Mesendoderm (in vitro differentiated cells): ENCODE results near the gene PSMD5.

Source experiments
- DNase-seq: peaks from one replicate; pipeline ENCODE4 v3.0.0; 2013
- H2AK5ac ChIP-seq: 2 replicates; pipeline ENCODE4 v1.6.1; 2013; ENCODE audit warnings: low read length, inconsistent platforms
- H2BK120ac ChIP-seq: 2 replicates; pipeline ENCODE4 v1.6.1; 2013; ENCODE audit warnings: low read depth, mild to moderate bottlenecking, low read length, moderate library complexity, mixed read lengths
- H2BK15ac ChIP-seq: replicated peaks from 2 replicates; pipeline ENCODE4 v1.6.1; 2013; ENCODE audit warnings: low read depth, mild to moderate bottlenecking, moderate library complexity
- H2BK5ac ChIP-seq: 2 replicates; pipeline ENCODE4 v1.6.1; 2013; ENCODE audit warnings: low read length, inconsistent platforms
- H3K18ac ChIP-seq: 2 replicates; pipeline ENCODE4 v1.6.1; 2013; ENCODE audit warnings: mild to moderate bottlenecking, low read length, mixed read lengths
- H3K23ac ChIP-seq: one replicate; pipeline ENCODE4 v1.6.1; 2013; ENCODE audit warnings: low read length
- H3K27ac ChIP-seq: 2 replicates; pipeline ENCODE4 v1.5.1; 2013; ENCODE audit warnings: low read depth, mild to moderate bottlenecking, inconsistent platforms, low read length, moderate library complexity
- H3K27me3 ChIP-seq: 2 replicates; pipeline ENCODE4 v1.6.1; 2013; ENCODE audit warnings: low read length, control low read depth, mild to moderate bottlenecking, inconsistent platforms; ENCODE audit not compliant: insufficient read depth, poor library complexity
- H3K36me3 ChIP-seq: 2 replicates; pipeline ENCODE4 v1.6.1; 2013; ENCODE audit warnings: low read length, inconsistent platforms; ENCODE audit not compliant: control insufficient read depth, insufficient read depth
- H3K4ac ChIP-seq: one replicate; pipeline ENCODE4 v1.6.1; 2013; ENCODE audit warnings: low read depth, mild to moderate bottlenecking, low read length, moderate library complexity
- H3K4me1 ChIP-seq: 2 replicates; pipeline ENCODE4 v1.6.1; 2013; ENCODE audit warnings: low read depth, low read length, inconsistent platforms; ENCODE audit not compliant: control insufficient read depth
- H3K4me2 ChIP-seq: 2 replicates; pipeline ENCODE4 v1.6.1; 2013; ENCODE audit warnings: low read length
- H3K4me3 ChIP-seq: 2 replicates; pipeline ENCODE4 v1.5.1; 2013; ENCODE audit warnings: mild to moderate bottlenecking, low read length
- H3K56ac ChIP-seq: one replicate; pipeline ENCODE4 v1.6.1; 2013; ENCODE audit warnings: low read length
- H3K79me1 ChIP-seq: 2 replicates; pipeline ENCODE4 v1.6.1; 2013; ENCODE audit warnings: low read length, inconsistent platforms
- H3K79me2 ChIP-seq: 2 replicates; pipeline ENCODE4 v1.6.1; 2013; ENCODE audit warnings: mild to moderate bottlenecking, low read length; ENCODE audit not compliant: control insufficient read depth, insufficient read depth
- H3K9ac ChIP-seq: 2 replicates; pipeline ENCODE4 v1.6.1; 2013; ENCODE audit warnings: low read length, inconsistent platforms
- H4K5ac ChIP-seq: one replicate; pipeline ENCODE4 v1.6.1; 2013; ENCODE audit warnings: low read length
- H4K8ac ChIP-seq: one replicate; pipeline ENCODE4 v1.6.1; 2013; ENCODE audit warnings: low read depth, mild to moderate bottlenecking, control low read depth, low read length, moderate library complexity
- WGBS: extraction: QIAGEN DNeasy Blood & Tissue Kit; methylation state at CpG from one replicate; pipeline ENCODE4 v1.1.7; 2013; ENCODE audit warnings: low lambda C conversion rate, missing lambda C conversion rate; ENCODE audit not compliant: insufficient coverage; ENCODE audit errors: extremely low coverage; 5-methylcytosine and 5-hydroxymethylcytosine counted together

Gene PSMD5

DNA sequence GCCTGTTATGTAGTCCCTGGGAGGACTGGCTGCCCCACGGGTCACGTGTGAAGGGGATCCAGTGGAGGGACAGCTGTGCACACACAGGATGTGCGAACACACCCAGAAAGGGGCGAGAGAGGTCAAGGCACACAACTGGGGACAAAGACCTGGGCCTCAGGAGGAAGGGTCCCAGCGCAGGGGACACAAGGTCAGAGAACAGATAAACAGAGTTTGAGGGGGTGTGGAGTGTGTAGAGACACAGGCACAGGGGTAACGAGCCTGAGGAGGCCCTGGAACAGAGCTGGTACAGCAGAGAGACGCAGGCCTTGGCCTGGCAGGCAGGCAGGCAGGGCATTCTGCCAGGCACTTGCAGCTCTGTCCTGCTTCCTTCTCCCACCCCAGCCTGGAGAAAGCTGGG, 14.8 kb upstream of the PSMD5 start:
- H2AK5ac ChIP-seq = no peak overlapping the region
- DNase-seq = no peak
- H4K8ac ChIP-seq = no peak overlapping the region
- H4K5ac ChIP-seq = no peak overlapping the region
- no peaks in the 10 kb centered on the region for H3K79me2 ChIP-seq
- no peak overlapping the region for H3K56ac ChIP-seq
- no peak overlapping the region for H3K4me2 ChIP-seq
- no peak overlapping the region for H3K27ac ChIP-seq
- H2BK120ac ChIP-seq = no peak overlapping the region
- no peak overlapping the region for H3K9ac ChIP-seq
- no peak overlapping the region for H2BK5ac ChIP-seq
- no peak overlapping the region for H3K4me3 ChIP-seq
- no peak overlapping the region for H3K18ac ChIP-seq
- H3K79me1 ChIP-seq = no peaks in the 10 kb centered on the region
- no peaks in the 10 kb centered on the region for H3K27me3 ChIP-seq
- H3K4me1 ChIP-seq = no peaks in the 10 kb centered on the region
- H3K4ac ChIP-seq = no peak overlapping the region
- no CpG with 5 or more reads among the region's 7 CpGs for WGBS
- H3K23ac ChIP-seq = no peak overlapping the region
- H2BK15ac ChIP-seq = no peak overlapping the region
- no peaks in the 10 kb centered on the region for H3K36me3 ChIP-seq

DNA sequence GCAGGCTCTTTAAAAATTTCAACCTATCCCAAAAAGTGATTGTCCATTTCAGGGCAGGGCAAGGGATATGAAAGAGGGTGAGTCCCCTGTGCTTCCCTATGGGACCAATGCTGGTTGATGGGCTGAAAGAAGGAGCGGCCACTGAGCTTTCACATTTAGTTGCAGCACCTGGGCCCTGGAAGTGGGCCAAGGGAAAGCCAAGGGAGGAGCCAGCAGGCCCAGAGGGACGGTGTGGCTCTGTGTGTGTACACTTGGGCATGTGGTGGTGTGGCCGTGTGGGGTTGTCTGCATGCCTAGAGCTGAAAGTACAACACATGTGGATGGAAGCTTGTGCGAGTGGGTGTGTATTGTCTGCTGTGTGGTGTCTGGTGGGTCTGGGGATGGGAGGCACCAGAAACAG, 14.0 kb upstream of the PSMD5 start:
- Histone ChIP-seq H3K9ac (no peak overlapping the region), H2BK120ac (no peak overlapping the region), H3K27ac (no peak overlapping the region), H3K23ac (no peak overlapping the region), H3K18ac (no peak overlapping the region), H3K4me3 (no peak overlapping the region), H2AK5ac (no peak overlapping the region), H4K5ac (no peak overlapping the region), H3K4me1 (peaks cover 2% of the 10 kb centered on the region), H4K8ac (no peak overlapping the region), H3K4me2 (no peak overlapping the region), H3K4ac (no peak overlapping the region), H2BK15ac (no peak overlapping the region), H3K56ac (no peak overlapping the region), H3K27me3 (no peaks in the 10 kb centered on the region), H3K79me2 (no peaks in the 10 kb centered on the region), H3K36me3 (no peaks in the 10 kb centered on the region), H2BK5ac (no peak overlapping the region), H3K79me1 (no peaks in the 10 kb centered on the region)
- no CpG with 5 or more reads among the region's 4 CpGs for WGBS
- no peak for DNase-seq

DNA sequence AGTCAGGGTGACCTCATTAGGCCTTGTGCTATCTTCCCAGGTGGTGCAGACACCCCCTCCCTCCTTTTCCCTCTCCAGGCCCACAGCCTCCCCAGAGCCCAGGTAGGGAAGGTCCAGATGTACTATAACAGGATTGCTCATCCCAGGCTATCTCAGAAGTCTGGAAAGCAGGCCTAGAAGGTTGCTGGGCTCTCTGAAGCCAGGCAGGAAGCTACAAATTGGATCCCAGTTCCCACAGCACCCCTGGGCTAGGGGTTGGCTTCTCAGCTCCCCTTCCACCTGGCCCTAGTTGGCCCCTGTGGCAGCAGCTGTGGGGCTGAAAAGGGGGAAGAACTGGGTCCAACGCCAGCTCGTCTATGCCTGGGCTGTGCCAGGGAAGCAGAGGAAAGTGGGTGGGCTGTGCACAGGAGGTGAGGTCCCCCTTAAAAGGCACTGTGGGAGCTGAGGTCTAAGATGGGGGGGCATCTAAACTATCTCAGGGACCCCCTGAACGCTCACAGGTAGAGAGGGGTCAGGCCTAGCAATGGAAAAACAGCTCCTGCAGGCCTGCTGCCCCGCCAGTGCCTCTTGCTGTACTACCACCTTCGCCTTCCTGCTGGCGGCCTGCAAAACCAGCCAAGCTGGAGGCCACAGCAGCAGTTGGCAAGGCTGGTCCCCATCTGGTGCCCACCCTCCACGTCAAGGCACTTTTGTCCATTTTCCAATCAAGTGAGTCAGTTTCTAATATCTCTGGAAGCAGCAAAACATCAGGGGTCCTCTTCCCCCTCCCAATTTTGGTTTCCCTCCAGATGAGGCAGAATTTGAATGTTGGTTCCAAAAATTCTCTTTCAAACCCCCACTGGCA, 13.3 kb upstream of the PSMD5 start:
- H2BK5ac ChIP-seq = no peak overlapping the region
- no peak overlapping the region for H3K4me3 ChIP-seq
- H3K4me1 ChIP-seq = peaks cover 2% of the 10 kb centered on the region
- H3K4ac ChIP-seq = no peak overlapping the region
- no peaks in the 10 kb centered on the region for H3K79me1 ChIP-seq
- no CpG with 5 or more reads among the region's 7 CpGs for WGBS
- H4K5ac ChIP-seq = no peak overlapping the region
- no peak overlapping the region for H2AK5ac ChIP-seq
- no peak overlapping the region for H3K56ac ChIP-seq
- H3K4me2 ChIP-seq = no peak overlapping the region
- H3K79me2 ChIP-seq = no peaks in the 10 kb centered on the region
- H2BK15ac ChIP-seq = no peak overlapping the region
- H3K9ac ChIP-seq = no peak overlapping the region
- H3K23ac ChIP-seq = no peak overlapping the region
- no peaks in the 10 kb centered on the region for H3K27me3 ChIP-seq
- DNase-seq = no peak
- H3K36me3 ChIP-seq = no peaks in the 10 kb centered on the region
- no peak overlapping the region for H2BK120ac ChIP-seq
- no peak overlapping the region for H3K18ac ChIP-seq
- H3K27ac ChIP-seq = no peak overlapping the region
- no peak overlapping the region for H4K8ac ChIP-seq

DNA sequence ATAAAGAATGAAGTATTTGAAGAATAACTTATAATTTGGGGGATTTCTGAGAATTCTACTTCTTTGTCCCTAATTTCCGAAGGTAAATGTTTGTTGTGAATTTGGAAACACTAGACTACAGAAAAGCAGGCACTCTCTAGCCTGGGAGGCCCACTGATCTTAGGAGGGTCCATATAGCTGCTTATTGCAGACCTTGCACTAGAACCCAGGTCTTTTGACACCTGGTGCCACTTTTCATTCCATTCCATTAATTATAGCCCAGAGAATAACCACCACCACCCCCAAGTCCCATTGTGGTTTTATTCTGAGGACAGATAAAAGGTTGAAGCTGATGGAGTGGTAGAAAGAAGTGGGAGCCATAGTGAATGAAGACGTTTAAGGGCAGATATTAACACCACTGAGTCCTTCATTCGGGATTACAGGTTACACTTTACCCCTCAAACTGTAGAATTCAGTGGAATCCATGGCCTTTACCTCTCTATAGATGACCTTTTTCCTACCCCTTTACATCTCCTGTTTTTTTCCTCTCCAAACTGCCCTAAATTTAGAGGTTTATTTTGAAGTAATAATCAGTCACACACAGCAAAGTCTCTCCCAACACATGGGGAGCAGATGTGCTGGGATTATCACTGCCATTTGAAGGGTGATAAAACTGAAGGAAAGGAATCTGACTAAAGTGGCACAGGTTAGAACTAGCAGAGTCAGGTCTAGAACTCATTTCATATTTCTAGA, 12.0 kb upstream of the PSMD5 start:
- no peak overlapping the region for H3K4me2 ChIP-seq
- no peaks in the 10 kb centered on the region for H3K27me3 ChIP-seq

DNA sequence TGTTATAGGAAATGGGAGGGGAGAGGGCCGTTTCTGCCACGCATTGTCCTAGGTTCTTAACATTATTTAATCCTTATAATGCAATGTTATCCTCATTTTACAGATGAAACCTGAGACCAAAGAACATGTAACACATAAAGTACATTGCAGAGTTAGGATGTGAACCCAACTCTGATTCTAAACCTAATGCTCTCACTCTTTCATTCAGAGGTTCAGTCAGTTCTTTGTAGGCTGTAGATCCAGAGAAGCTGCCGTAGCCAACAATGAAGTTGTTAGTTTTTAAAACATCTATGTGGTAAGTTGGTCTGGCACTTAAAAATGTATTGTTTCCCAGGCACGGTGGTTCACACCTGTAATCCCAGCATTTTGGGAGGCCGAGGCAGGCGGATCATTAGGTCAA, 10.5 kb upstream of the PSMD5 start:
- H3K4me2 ChIP-seq = no peak overlapping the region
- no peaks in the 10 kb centered on the region for H3K27me3 ChIP-seq
- no peaks in the 10 kb centered on the region for H3K36me3 ChIP-seq
- H3K4me3 ChIP-seq = no peak overlapping the region
- no peak overlapping the region for H3K56ac ChIP-seq
- no peak overlapping the region for H3K27ac ChIP-seq
- no peak for DNase-seq
- no peak overlapping the region for H3K18ac ChIP-seq
- H3K4me1 ChIP-seq = peaks cover 2% of the 10 kb centered on the region
- H4K5ac ChIP-seq = no peak overlapping the region
- no peaks in the 10 kb centered on the region for H3K79me1 ChIP-seq
- no peak overlapping the region for H3K4ac ChIP-seq
- no peak overlapping the region for H2BK15ac ChIP-seq
- H2BK120ac ChIP-seq = no peak overlapping the region
- H2BK5ac ChIP-seq = no peak overlapping the region
- WGBS = no CpG with 5 or more reads among the region's 6 CpGs
- no peak overlapping the region for H3K23ac ChIP-seq
- no peaks in the 10 kb centered on the region for H3K79me2 ChIP-seq
- no peak overlapping the region for H3K9ac ChIP-seq
- no peak overlapping the region for H4K8ac ChIP-seq
- H2AK5ac ChIP-seq = no peak overlapping the region

More for the DNA sequence above, 12.0 kb upstream of the PSMD5 start:
- Histone ChIP-seq H3K27ac (no peak overlapping the region), H4K5ac (no peak overlapping the region), H3K79me2 (no peaks in the 10 kb centered on the region), H2AK5ac (no peak overlapping the region), H2BK5ac (no peak overlapping the region), H3K18ac (no peak overlapping the region), H2BK15ac (no peak overlapping the region), H2BK120ac (no peak overlapping the region), H3K9ac (no peak overlapping the region), H4K8ac (no peak overlapping the region), H3K4me1 (peaks cover 2% of the 10 kb centered on the region), H3K36me3 (no peaks in the 10 kb centered on the region), H3K4me3 (no peak overlapping the region), H3K4ac (no peak overlapping the region), H3K79me1 (no peaks in the 10 kb centered on the region), H3K56ac (no peak overlapping the region), H3K23ac (no peak overlapping the region)
- WGBS = no CpG with 5 or more reads among the region's 3 CpGs
- DNase-seq = no peak
